ENCODE data around the gene FASTKD1. TPM values are rescaled to one million over a fixed set of nuclear protein-coding genes. Genes with fewer than 3 reads are reported as not detected.

The FASTKD1 gene
- total and polyA plus RNA-seq, 10 of the 15 experiments (the other 5 are each of a cell fraction or from before 2014, with no cell fraction given): 45.6 to 76.1 (median 63.4) TPM

DNA sequence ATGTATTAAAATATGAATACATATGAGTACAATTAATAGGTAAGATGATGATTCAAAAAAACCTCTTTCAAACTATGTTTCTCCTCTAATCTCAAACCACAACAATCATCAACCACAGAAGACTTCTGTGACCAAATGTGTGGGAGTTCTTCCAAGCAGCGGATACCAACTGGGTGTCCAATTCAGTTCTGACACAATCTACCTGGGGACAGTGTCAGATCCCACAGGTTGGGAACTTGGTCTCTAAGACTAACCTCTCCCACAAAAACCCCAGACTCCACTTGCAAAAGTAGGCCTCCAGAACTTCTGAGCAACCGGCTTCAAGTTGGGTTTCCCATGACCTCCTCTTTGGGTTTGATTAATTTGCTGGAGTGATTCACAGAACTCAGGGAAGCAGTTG lies 26.9 kb downstream of the FASTKD1 start:
- no peak for ATAC-seq
- no peaks in the 10 kb centered on the region for H3K9me3 ChIP-seq (replicated peaks; ENCODE audit: control insufficient read depth, insufficient read depth, low read length)
- FAIRE-seq: no peak
- H2AFZ ChIP-seq (ENCODE audit: control insufficient read depth, low read depth, low read length): no peak overlapping the region
- no peak for DNase-seq (ENCODE audit: low read depth, low spot score)
- no TSS peak for BruUV-seq (replicated peaks)
- H3K9ac ChIP-seq (ENCODE audit: control insufficient read depth, insufficient read depth, low read length): no peak overlapping the region
- intact Hi-C loops (cut with micrococcal nuclease; ENCODE audit: unreplicated experiment): no loop called here
- no peak for TF ChIP-seq TCF7 (IDR thresholded peaks at IDR 0.05; ENCODE audit: borderline replicate concordance)
- TF ChIP-seq, protein P1, sequence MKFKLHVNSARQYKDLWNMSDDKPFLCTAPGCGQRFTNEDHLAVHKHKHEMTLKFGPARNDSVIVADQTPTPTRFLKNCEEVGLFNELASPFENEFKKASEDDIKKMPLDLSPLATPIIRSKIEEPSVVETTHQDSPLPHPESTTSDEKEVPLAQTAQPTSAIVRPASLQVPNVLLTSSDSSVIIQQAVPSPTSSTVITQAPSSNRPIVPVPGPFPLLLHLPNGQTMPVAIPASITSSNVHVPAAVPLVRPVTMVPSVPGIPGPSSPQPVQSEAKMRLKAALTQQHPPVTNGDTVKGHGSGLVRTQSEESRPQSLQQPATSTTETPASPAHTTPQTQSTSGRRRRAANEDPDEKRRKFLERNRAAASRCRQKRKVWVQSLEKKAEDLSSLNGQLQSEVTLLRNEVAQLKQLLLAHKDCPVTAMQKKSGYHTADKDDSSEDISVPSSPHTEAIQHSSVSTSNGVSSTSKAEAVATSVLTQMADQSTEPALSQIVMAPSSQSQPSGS (IDR thresholded peaks at IDR 0.05; ENCODE audit: low read length): no peak
- TF ChIP-seq BCL11A (IDR thresholded peaks at IDR 0.05; ENCODE audit: low read depth, low read length): no peak
- TF ChIP-seq SMC3 (IDR thresholded peaks at IDR 0.05; ENCODE audit: borderline replicate concordance, low read length): no peak
- TF ChIP-seq SIN3A (IDR thresholded peaks at IDR 0.05; ENCODE audit: low read depth, low read length): no peak
- TF ChIP-seq PML (IDR thresholded peaks at IDR 0.05; ENCODE audit: low read length): no peak
- no peak for TF ChIP-seq KLF5 (IDR thresholded peaks at IDR 0.05; ENCODE audit: partially characterized antibody)
- TF ChIP-seq, protein P2, sequence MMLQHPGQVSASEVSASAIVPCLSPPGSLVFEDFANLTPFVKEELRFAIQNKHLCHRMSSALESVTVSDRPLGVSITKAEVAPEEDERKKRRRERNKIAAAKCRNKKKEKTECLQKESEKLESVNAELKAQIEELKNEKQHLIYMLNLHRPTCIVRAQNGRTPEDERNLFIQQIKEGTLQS (IDR thresholded peaks at IDR 0.05; ENCODE audit: borderline replicate concordance, extremely low read depth, low read depth, low read length): no peak
- TF ChIP-seq NFXL1 (IDR thresholded peaks at IDR 0.05; ENCODE audit: borderline replicate concordance): no peak
- no peak for TF ChIP-seq MYC (IDR thresholded peaks at IDR 0.05; ENCODE audit: insufficient read depth, insufficient read length, insufficient replicate concordance, low read length, severe bottlenecking)
- TF ChIP-seq, protein P3, sequence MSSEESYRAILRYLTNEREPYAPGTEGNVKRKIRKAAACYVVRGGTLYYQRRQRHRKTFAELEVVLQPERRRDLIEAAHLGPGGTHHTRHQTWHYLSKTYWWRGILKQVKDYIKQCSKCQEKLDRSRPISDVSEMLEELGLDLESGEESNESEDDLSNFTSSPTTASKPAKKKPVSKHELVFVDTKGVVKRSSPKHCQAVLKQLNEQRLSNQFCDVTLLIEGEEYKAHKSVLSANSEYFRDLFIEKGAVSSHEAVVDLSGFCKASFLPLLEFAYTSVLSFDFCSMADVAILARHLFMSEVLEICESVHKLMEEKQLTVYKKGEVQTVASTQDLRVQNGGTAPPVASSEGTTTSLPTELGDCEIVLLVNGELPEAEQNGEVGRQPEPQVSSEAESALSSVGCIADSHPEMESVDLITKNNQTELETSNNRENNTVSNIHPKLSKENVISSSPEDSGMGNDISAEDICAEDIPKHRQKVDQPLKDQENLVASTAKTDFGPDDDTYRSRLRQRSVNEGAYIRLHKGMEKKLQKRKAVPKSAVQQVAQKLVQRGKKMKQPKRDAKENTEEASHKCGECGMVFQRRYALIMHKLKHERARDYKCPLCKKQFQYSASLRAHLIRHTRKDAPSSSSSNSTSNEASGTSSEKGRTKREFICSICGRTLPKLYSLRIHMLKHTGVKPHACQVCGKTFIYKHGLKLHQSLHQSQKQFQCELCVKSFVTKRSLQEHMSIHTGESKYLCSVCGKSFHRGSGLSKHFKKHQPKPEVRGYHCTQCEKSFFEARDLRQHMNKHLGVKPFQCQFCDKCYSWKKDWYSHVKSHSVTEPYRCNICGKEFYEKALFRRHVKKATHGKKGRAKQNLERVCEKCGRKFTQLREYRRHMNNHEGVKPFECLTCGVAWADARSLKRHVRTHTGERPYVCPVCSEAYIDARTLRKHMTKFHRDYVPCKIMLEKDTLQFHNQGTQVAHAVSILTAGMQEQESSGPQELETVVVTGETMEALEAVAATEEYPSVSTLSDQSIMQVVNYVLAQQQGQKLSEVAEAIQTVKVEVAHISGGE (CRISPR knock-in tag; IDR thresholded peaks at IDR 0.05): no peak
- no peak for TF ChIP-seq NRF1 (conservative IDR thresholded peaks at IDR 0.05; ENCODE audit: low read depth, low read length)
- TF ChIP-seq, protein P4, sequence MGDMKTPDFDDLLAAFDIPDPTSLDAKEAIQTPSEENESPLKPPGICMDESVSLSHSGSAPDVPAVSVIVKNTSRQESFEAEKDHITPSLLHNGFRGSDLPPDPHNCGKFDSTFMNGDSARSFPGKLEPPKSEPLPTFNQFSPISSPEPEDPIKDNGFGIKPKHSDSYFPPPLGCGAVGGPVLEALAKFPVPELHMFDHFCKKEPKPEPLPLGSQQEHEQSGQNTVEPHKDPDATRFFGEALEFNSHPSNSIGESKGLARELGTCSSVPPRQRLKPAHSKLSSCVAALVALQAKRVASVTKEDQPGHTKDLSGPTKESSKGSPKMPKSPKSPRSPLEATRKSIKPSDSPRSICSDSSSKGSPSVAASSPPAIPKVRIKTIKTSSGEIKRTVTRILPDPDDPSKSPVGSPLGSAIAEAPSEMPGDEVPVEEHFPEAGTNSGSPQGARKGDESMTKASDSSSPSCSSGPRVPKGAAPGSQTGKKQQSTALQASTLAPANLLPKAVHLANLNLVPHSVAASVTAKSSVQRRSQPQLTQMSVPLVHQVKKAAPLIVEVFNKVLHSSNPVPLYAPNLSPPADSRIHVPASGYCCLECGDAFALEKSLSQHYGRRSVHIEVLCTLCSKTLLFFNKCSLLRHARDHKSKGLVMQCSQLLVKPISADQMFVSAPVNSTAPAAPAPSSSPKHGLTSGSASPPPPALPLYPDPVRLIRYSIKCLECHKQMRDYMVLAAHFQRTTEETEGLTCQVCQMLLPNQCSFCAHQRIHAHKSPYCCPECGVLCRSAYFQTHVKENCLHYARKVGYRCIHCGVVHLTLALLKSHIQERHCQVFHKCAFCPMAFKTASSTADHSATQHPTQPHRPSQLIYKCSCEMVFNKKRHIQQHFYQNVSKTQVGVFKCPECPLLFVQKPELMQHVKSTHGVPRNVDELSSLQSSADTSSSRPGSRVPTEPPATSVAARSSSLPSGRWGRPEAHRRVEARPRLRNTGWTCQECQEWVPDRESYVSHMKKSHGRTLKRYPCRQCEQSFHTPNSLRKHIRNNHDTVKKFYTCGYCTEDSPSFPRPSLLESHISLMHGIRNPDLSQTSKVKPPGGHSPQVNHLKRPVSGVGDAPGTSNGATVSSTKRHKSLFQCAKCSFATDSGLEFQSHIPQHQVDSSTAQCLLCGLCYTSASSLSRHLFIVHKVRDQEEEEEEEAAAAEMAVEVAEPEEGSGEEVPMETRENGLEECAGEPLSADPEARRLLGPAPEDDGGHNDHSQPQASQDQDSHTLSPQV (IDR thresholded peaks at IDR 0.05): no peak
- no peak for TF ChIP-seq NFIC (IDR thresholded peaks at IDR 0.05; ENCODE audit: low read depth, low read length)
- POLR2A ChIA-PET: no interaction called here
- no peak overlapping the region for H3K4me3 ChIP-seq
- SMC1A ChIA-PET (ENCODE audit: uncharacterized antibody, unreplicated experiment): interaction anchor here (0.7 kb wide), 1 partner anchor 233 kb away, joined by 3 read pairs; no protein-coding TSS in a partner anchor
- H3K79me2 ChIP-seq (ENCODE audit: control insufficient read depth, insufficient read depth, low read length): no peaks in the 10 kb centered on the region
- no peaks in the 10 kb centered on the region for H3K27me3 ChIP-seq (replicated peaks in 1 of 2; ENCODE audit: control insufficient read depth in 2 of 2, insufficient read depth in 2 of 2, low read length in 1 of 2)
- in situ Hi-C loops (cut with MboI): no loop called here
- CTCF ChIA-PET: no interaction called here
- 100% methylated on average over 2 of the region's 2 CpGs for WGBS (ENCODE audit: insufficient coverage, insufficient replicate concordance, low lambda C conversion rate, missing lambda C conversion rate)
- H4K20me1 ChIP-seq (ENCODE audit: control insufficient read depth, insufficient read depth): no peaks in the 10 kb centered on the region
- no peak overlapping the region for H3K27ac ChIP-seq (ENCODE audit: control insufficient read depth, insufficient read depth)
- peaks cover 0 to 11% of the 10 kb centered on the region in 2 experiments; a peak in 2 of 4 replicates for H3K36me3 ChIP-seq (ENCODE audit: control insufficient read depth in 2 of 2, insufficient read depth in 2 of 2, low read length in 1 of 2)
- RAD21 ChIA-PET (ENCODE audit: unreplicated experiment): no interaction called here
- no peak overlapping the region for H3K4me2 ChIP-seq (ENCODE audit: control insufficient read depth, insufficient read depth)
- H3K4me1 ChIP-seq (ENCODE audit: control insufficient read depth, insufficient read depth, low read length): no peaks in the 10 kb centered on the region

Data from GM12878 (cell line).